Ovary (tissue), 3 donors: ENCODE data around the gene LIPM.

Source experiments
- CTCF ChIP-seq, 3 donors: fragments of 450-650 bp in 2 of 3; fragments of 200-600 bp in 1 of 3; IDR thresholded peaks; one replicate each; pipeline versions ENCODE4 v1.5.1 to v1.8.0; 2016 to 2022; ENCODE audit warnings: antibody characterized with exemption in 3 of 3, mild to moderate bottlenecking in 1 of 3
- POLR2A ChIP-seq: fragments of 450-650 bp; IDR thresholded peaks from one replicate; pipeline ENCODE4 v1.6.1; 2017; ENCODE audit warnings: antibody characterized with exemption, mild to moderate bottlenecking, moderate library complexity
- donor health status: DM: no; HTN: no; CAD: no.

DNA sequence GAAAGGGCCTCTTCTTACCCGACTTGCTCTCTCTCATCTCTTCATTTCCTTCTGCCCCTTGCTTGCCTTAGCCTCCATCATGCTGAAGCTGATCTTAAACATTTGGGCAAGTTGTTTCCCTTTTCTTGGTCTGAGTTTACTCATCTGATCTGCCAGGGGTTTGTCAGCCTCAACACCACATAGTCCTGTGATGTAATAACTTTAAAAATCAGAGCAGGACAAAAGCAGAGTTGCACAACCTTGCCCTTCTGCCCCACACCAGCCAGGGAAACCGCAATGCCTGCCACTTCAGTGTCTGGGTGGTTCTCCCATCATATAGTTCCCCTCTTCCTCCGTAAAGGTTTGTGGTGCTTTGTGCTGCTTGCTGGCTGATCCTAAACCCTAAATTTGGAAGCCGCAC is 9.9 kb upstream of the LIPM start:
- TF ChIP-seq CTCF (IDR thresholded peaks at IDR 0.05), result no peak
- no peak for TF ChIP-seq POLR2A
